Colon (tissue), 2 donors: ENCODE measurements around the gene JMJD8.

Experiments
- FAIRE-seq: peaks from 2 replicates; lab custom pipeline; 2012; peaks lifted over from hg19 to GRCh38; lab: Jason Lieb, UNC
- donor health status: control.
- donor health status: control.

Gene JMJD8

GRCh38 chr16:709566-710499 lies 25.7 kb upstream of the JMJD8 start:
- FAIRE-seq: no peak

DNA sequence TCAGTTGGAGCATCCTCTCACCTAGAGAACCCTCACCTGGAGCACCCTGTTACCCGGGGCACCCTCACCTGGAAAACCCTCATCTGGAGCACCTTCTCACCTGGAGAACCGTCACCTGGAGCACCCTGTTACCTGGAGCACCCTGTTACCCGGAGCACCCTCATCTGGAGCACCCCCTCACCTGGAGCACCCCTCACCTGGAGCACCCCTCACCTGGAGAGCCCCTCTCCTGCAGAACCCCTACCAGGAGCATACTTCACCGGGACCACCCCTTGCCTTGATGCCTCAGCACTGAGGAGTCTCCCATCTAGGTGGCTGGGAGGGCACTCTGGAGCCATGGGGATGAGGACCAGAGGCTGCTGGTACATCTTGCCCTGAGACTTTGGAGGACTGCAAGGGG lies 24.8 kb upstream of the JMJD8 start:
- no peak for FAIRE-seq

DNA sequence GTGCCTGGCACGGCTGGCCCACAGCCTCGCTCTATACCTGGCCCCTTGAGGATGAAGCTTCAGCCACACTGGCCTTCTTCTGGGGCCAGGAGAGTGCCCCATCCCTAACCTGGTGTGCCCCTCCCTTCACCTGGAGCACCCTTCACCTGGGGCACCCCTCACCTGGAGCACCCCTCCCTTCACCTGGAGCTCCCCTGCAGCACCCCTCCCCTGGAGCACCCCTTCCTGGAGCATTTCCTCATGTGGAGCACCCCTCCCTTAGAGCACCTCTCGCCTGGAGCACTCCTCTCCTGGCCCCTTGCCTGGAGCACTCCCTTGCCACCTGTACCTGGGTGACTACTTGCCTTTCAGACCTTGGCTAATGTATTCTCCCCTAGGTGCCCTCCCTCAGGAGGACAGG lies 23.9 kb upstream of the JMJD8 start:
- no peak for FAIRE-seq

DNA sequence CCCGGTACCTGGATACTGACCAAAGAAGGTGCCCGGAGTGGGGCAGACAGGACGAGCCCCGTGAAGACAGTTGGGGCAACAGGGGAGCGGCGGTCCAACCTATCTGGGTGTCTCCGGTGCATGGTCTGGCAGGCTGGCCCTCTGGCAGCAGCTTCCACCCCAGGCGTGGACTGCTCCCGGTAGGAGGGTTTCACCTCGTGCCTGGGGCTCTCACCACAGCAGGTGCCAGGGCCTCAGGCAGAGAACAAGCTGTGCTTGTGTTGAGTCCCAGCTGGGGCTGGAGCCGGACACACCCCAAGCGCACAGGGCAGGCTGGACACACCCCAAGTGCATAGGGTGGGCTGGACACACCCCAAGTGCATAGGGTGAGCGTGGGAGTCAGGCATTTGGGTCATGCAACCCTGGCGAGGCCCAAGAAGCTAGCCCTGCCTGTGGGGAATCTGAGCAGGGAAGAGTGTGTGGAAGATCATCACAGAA lies 23.0 kb upstream of the JMJD8 start:
- no peak for FAIRE-seq

DNA sequence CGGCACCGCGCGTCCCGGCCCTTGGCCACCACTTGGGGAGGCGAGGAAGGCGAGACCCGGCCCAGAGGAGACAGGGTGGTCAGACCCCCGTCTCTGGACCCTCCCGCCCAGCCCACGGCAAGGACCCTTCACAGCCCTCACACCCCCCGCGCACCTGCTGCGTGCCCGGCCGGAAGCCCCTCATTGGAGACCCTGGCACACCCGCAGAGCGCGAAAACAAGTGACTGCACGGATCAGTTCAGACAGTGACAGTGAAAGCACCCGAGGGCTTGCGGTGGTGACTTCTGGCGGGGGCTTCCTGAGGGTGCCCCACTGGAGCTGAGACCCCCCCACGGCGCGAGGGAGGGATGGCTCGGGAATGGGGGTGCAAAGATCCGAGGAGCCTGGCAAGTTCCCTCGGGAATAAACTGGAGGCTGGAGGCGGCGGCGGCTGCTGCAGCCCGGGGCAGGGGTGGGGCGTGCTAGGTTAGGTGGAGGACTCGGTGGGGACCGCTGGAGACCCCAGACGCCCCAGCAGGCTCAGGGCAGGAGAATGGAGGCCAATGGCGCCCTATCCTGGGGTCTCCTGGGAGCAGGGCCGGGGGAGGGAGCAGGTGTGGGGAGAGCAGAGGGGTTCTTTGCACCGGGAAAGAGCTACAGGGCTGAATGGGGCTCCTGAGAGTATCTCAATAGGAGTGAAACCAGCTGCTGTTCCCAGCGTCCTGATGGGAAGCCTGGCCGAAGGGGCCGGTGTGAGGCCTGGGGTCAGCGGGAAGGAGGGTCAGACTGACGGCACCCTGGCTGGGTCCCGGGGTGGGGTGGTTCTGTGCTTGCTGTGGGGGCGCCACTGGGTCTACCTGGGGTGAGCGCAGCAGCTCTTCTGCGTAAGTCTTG lies 22.3 kb upstream of the JMJD8 start:
- FAIRE-seq: no peak

- no peak for FAIRE-seq
These were observed 21.5 kb upstream of the JMJD8 start, which contains the start of gene FBXL16 for GRCh38 chr16:705431-706188. Gene FBXL16, minus strand, starts transcription at chr16:705801. Its CDS starts 8,396 bp downstream, at chr16:697405.

DNA sequence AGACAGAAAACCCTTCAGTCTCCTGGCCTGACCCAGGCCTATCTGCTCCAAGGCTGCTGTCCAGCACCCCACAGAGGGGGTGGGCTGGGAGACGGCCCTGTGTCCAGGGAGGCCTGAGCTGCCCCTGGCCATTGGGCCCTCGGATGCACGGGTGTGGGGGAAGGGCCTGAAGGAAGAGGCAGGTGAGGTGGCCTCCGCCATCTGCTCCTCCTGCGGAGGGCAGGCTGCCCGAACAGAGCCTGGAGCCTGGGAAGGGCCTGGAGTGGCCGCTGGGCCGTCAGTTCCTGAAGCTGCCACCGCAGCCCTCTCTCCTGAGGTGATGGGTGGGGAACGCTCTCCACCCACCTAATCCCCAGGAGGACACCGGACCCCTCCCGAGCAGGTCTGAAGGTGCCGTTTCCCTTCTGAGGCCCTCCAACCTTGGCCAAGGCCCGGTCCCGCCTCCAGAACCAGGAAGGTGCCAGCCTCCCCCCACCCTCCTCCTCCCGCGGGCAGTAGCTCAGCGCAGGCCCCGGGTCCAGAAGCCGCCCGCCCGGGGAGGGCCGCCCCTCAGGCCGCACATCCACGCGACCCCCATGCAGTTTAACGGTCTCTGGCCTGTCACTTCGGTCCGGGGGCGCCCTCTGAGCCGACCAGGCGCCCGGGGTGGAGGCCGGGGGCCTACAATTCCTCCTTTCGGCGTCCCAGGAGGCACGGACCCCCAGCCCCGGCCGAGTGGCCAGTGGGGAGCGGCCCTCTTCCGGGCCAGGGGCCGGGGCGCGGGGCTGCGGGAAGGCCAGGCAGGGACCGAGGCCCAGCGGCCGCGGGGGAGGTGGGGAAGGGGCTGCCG lies 20.6 kb upstream of the JMJD8 start:
- FAIRE-seq: no peak

DNA sequence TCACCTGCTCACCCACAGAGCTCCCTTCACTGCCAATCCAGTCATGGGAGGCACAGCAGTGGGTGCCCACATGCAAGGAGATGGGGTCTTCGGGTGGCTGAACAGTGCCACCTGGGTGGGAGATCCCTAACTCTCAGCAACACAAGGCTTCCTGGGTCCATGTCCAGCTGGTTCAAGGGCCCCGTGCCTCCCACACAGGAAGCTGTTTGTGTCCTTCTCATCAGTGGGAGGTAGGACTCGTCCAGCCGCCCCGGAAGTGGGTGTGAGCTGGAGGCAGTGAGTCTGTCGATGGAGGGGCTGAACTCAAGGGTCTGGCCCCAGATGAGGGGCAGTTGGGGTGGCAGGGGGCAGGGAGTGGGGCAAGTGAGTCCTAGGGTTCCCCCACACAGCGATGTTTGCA lies 19.9 kb upstream of the JMJD8 start:
- no peak for FAIRE-seq

- no peak for FAIRE-seq
These were observed 19.3 kb upstream of the JMJD8 start for GRCh38 chr16:703406-703805.

GRCh38 chr16:702341-702740 lies 18.2 kb upstream of the JMJD8 start:
- FAIRE-seq: no peak

DNA sequence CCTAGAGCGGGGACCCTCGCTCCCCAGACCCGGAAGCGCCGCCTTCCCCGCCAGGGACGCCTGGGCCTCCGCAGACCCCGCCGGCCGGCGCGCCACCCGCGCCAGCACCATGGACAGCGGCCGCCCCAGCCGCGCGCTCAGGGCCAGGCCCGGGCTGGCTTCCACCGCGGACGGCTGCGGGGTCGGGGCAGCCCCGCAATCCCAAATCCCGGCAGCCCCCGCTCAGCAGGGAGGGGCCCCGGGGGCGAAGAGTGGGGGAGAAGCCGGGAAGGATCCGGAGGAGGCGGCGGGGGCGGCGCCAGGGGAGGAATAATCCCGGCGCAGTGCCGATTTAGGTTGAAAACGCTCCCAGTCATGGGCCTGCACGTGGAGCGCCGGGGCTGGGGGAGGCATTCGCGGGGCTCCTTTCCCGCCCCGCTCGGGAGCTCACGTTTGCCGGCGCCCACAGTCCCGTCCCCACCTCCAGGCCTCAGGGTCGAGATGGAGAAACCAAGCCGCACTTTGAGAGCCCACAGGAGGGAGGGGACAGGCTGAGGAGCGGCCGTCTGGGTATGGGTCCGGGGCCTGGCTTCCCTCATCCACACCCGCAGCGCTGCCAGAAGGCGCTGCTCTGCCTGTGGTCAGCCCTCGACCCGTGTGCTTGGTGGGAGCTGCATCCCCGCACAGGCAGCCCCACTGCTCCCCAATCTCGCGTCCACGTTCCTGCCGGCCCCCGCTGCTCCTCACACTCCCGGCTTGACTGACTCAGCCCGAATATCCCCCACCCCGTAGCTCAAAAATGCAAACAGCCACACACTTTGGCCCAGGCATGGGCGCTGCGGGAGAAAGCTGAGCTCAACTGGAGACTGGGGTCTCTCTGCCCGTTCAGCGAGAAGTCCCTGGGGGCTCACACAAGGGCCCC lies 16.8 kb upstream of the JMJD8 start:
- no peak for FAIRE-seq

GRCh38 chr16:698911-699671 lies 15.0 kb upstream of the JMJD8 start:
- no peak for FAIRE-seq

- FAIRE-seq: no peak
These were observed 11.4 kb upstream of the JMJD8 start for GRCh38 chr16:695355-696089.

- FAIRE-seq: no peak
These were observed 10.8 kb upstream of the JMJD8 start for GRCh38 chr16:694863-695354.

DNA sequence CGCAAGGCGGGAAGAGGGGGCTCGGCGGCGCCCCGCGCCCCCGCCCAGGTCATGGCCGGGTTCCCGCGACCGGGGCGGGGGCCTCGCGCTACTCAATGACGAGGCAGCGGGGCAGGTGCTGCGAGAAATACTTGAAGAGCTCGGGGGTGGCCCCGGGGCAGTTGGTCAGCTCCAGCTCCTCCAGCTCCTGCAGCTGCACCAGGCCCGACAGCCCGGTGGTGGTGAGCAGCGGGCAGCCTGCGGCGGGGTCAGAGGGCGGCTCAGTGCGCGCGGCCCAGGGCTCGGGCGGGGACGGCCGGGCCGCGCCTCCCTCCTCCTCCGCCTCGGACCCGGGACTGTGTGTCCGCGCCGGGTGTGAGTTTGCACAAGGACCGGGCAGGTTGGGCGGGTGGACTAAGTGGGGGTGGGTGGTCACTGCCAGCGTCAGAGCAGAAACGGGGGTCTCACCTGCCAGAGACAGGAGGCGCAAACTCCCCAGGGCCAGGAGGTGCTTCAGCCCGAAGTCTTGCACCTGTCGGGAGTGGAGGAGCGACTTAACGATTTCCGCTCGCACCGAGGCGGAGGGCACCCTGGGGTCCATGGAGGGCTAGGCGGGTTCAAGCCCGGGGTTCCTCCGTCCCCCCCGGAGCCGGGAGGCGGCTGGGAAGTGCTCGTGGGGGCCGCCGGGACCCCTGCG lies 10.2 kb upstream of the JMJD8 start:
- no peak for FAIRE-seq

- FAIRE-seq: no peak
These were observed 9.6 kb upstream of the JMJD8 start for GRCh38 chr16:693766-694165.

DNA sequence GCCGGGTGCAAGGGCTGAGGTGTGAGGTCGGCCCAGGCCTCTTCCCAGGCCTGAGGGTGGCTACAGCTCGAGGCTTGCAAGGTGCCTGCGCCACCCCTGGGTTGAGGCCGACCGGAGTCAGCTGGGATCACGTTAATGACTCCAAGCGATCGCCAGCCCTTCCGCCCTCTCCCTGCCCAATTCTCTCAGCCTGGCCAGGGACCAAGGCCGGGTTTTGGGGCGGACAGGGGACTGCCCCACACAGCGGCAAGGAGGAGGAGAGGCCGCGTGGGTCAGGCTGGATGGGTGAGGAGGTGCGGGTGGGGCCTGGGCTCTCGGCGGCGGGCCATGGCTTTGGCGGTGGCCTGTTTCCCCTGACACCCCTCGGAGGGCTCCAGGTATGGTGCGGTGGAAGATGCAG lies 9.2 kb upstream of the JMJD8 start:
- no peak for FAIRE-seq
